Fibroblast of lung (primary cell): ENCODE measurements around the gene PFN1. TPM values are rescaled to one million over a fixed set of nuclear protein-coding genes. Genes with fewer than 3 reads are reported as not detected.

Source experiments
- DNase-seq, 2 donors: peaks; one replicate each; pipeline versions ENCODE4 v3.0.0 to v3.0.0-alpha.2; 2010; ENCODE audit warnings: low read depth in 2 of 2
- H2AFZ ChIP-seq: 2 replicates; pipeline ENCODE4 v1.5.1; 2012; ENCODE audit warnings: low read length, control low read depth, inconsistent platforms
- H3K27ac ChIP-seq: 2 replicates; pipeline ENCODE4 v1.5.1; 2011; ENCODE audit warnings: low read length, control low read depth; ENCODE audit not compliant: insufficient read depth
- H3K27me3 ChIP-seq: 2 replicates; pipeline ENCODE4 v1.5.1; 2011; ENCODE audit warnings: mild to moderate bottlenecking, low read length; ENCODE audit not compliant: control insufficient read depth, insufficient read depth
- H3K36me3 ChIP-seq: 2 replicates; pipeline ENCODE4 v1.5.1; 2011; ENCODE audit warnings: low read length; ENCODE audit not compliant: control insufficient read depth, insufficient read depth
- H3K4me1 ChIP-seq: 2 replicates; pipeline ENCODE4 v1.5.1; 2011; ENCODE audit warnings: low read length; ENCODE audit not compliant: control insufficient read depth, insufficient read depth; ENCODE audit errors: extremely low read depth
- H3K4me2 ChIP-seq: 2 replicates; pipeline ENCODE4 v1.5.1; 2011; ENCODE audit warnings: low read length, control low read depth; ENCODE audit not compliant: insufficient read depth; ENCODE audit errors: extremely low read depth
- H3K4me3 ChIP-seq, 4 experiments: fragments of 200-600 bp in 1 of 4; sonication (generic) in 1 of 4; replicated peaks in 1 of 4; 2 replicates each; pipeline ENCODE4 v1.5.1; 2011 to 2016; ENCODE audit warnings: low read length in 4 of 4, low read depth in 3 of 4, mild to moderate bottlenecking in 3 of 4, control low read depth in 2 of 4, inconsistent platforms in 1 of 4, mixed read lengths in 1 of 4; ENCODE audit not compliant: insufficient read depth in 1 of 4; ENCODE audit errors: control extremely low read depth in 1 of 4
- H3K79me2 ChIP-seq: 2 replicates; pipeline ENCODE4 v1.5.1; 2012; ENCODE audit warnings: mild to moderate bottlenecking, low read length, inconsistent platforms; ENCODE audit not compliant: control insufficient read depth, insufficient read depth
- H3K9ac ChIP-seq: 2 replicates; pipeline ENCODE4 v1.5.1; 2011; ENCODE audit warnings: mild to moderate bottlenecking, low read length, control low read depth; ENCODE audit not compliant: insufficient read depth
- H3K9me3 ChIP-seq: 2 replicates; pipeline ENCODE4 v1.5.1; 2012; ENCODE audit warnings: low read depth, low read length; ENCODE audit not compliant: control insufficient read depth, insufficient read depth
- H4K20me1 ChIP-seq: 2 replicates; pipeline ENCODE4 v1.5.1; 2011; ENCODE audit warnings: low read length; ENCODE audit not compliant: control insufficient read depth, insufficient read depth; ENCODE audit errors: extremely low read depth
- EZH2 ChIP-seq: IDR thresholded peaks from 2 replicates; pipeline ENCODE4 v1.5.1; 2012; ENCODE audit warnings: low read length, control low read depth, mild to moderate bottlenecking; ENCODE audit errors: missing control alignments
- polyA plus RNA-seq, 2 donors: library from polyadenylated mRNA; depleted of rRNA in 1 of 2; stranded (reverse) in 1 of 2; unstranded in 1 of 2; fragments of >200 nt; gene quantifications; 2 replicates each; pipeline ENCODE4 v1.2.1, GENCODE V29; 2011 to 2012; ENCODE audit warnings: missing spikeins in 1 of 2
- total RNA-seq: library from RNA; depleted of rRNA; stranded (reverse); fragments of >200 nt; gene quantifications from 2 replicates; pipeline ENCODE4 v1.2.1, GENCODE V29; 2014
- TF ChIP-seq, protein P1 (sequence below), 2 donors: IDR thresholded peaks in 1 of 2; conservative IDR thresholded peaks in 1 of 2; 1 replicate in 1 of 2; 2 replicates in 1 of 2; pipeline ENCODE4 v1.5.1; 2011 to 2012; ENCODE audit warnings: low read length in 2 of 2, control low read depth in 1 of 2, inconsistent platforms in 1 of 2, low read depth in 1 of 2, mild to moderate bottlenecking in 1 of 2

The PFN1 gene
- total and polyA plus RNA-seq, 2 donors (not counting 1 experiment from before 2014, with no cell fraction given), result 422 to 870 TPM

DNA sequence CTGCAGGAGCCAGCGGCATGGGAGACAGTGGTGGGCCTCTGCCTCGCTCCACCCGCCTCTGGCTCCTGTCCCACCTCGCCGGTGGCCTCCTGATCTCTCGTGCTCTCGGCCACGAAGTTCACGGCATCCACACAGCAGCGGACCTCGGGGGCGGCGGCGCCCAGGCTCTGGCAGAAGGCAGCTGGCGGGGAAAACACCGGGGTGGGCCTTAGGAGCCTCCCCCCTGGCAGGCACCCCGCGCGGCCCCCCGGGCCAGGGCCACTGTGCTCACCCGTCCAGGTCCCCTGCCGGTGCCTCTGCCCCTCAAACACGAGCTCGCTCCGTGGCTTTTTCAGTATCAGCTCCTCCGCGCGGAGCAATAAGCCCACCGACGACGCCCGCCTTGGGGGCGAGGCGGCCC lies 49.4 kb downstream of the PFN1 start:
- H3K36me3 ChIP-seq, result peaks cover 16% of the 10 kb centered on the region
- H3K4me3 ChIP-seq, result peak overlapping the region in 1 of 4 experiments; percentile 42
- H4K20me1 ChIP-seq, result no peaks in the 10 kb centered on the region
- H3K4me2 ChIP-seq, result no peak overlapping the region
- H3K27me3 ChIP-seq, result no peaks in the 10 kb centered on the region
- TF ChIP-seq EZH2, result no peak
- TF ChIP-seq, protein P1, sequence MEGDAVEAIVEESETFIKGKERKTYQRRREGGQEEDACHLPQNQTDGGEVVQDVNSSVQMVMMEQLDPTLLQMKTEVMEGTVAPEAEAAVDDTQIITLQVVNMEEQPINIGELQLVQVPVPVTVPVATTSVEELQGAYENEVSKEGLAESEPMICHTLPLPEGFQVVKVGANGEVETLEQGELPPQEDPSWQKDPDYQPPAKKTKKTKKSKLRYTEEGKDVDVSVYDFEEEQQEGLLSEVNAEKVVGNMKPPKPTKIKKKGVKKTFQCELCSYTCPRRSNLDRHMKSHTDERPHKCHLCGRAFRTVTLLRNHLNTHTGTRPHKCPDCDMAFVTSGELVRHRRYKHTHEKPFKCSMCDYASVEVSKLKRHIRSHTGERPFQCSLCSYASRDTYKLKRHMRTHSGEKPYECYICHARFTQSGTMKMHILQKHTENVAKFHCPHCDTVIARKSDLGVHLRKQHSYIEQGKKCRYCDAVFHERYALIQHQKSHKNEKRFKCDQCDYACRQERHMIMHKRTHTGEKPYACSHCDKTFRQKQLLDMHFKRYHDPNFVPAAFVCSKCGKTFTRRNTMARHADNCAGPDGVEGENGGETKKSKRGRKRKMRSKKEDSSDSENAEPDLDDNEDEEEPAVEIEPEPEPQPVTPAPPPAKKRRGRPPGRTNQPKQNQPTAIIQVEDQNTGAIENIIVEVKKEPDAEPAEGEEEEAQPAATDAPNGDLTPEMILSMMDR (conservative IDR thresholded peaks at IDR 0.05 in 1 of 2, IDR thresholded peaks at IDR 0.05 in 1 of 2; ENCODE audit: low read depth in 1 of 2, low read length in 2 of 2), result no peak
- H3K27ac ChIP-seq, result no peak overlapping the region
- no peak overlapping the region for H2AFZ ChIP-seq
- H3K4me1 ChIP-seq, result peaks cover 4% of the 10 kb centered on the region
- no peak overlapping the region for H3K9ac ChIP-seq
- no peaks in the 10 kb centered on the region for H3K79me2 ChIP-seq
- no peaks in the 10 kb centered on the region for H3K9me3 ChIP-seq
- no peak for DNase-seq

DNA sequence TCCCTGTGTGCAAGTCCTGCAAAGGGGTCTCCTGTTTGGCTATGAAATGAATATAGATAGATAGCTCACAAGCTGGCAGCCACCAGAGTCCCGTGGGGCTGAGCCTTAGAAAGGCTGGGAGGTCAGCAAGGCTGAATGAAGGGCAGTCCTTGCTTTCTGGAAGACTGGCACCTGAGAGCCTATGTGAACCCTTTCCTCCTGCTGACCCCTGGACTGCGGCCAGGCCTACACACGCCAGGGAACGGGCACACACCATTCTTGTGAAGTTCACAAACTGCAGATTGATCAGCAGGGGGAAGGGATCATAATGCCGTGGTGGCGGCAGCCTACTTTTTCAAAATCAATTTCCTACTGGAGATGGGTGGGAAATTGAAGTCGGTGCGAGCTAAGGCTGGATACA lies 50.0 kb downstream of the PFN1 start:
- TF ChIP-seq EZH2, result no peak
- TF ChIP-seq, protein P1 (conservative IDR thresholded peaks at IDR 0.05 in 1 of 2, IDR thresholded peaks at IDR 0.05 in 1 of 2; ENCODE audit: low read depth in 1 of 2, low read length in 2 of 2), result no peak
- no peak overlapping the region for H3K4me3 ChIP-seq
- no peak overlapping the region for H3K9ac ChIP-seq
- no peak overlapping the region for H3K27ac ChIP-seq
- H4K20me1 ChIP-seq, result no peaks in the 10 kb centered on the region
- H3K27me3 ChIP-seq, result no peaks in the 10 kb centered on the region
- H3K79me2 ChIP-seq, result no peaks in the 10 kb centered on the region
- peaks cover 16% of the 10 kb centered on the region for H3K36me3 ChIP-seq
- H3K4me2 ChIP-seq, result no peak overlapping the region
- no peaks in the 10 kb centered on the region for H3K9me3 ChIP-seq
- no peak overlapping the region for H2AFZ ChIP-seq
- H3K4me1 ChIP-seq, result peaks cover 4% of the 10 kb centered on the region
- no peak for DNase-seq

DNA sequence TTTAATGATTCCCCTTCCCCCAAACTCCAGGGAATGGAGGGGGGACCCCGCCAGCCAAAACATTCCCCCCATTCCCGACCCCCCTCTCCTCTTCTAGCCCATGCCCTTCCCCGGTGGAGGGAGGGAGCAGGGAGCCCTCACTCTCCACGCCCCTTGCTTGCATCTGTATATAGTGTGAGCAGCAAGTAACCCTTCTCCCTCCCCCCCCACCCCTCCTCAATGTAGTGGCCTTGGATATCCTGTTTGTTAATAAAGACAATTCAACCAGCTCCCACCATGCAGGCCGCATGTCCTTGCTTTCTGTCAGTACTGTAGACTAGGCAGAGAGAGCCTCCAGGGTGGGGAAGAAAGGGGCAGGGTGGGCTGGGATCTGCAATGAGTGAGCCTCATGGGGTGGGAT lies 50.5 kb downstream of the PFN1 start:
- peaks cover 2% of the 10 kb centered on the region for H3K4me1 ChIP-seq
- no peak overlapping the region for H2AFZ ChIP-seq
- H3K4me2 ChIP-seq, result no peak overlapping the region
- no peaks in the 10 kb centered on the region for H3K27me3 ChIP-seq
- H3K79me2 ChIP-seq, result no peaks in the 10 kb centered on the region
- H3K27ac ChIP-seq, result no peak overlapping the region
- DNase-seq, result no peak
- no peaks in the 10 kb centered on the region for H4K20me1 ChIP-seq
- no peak for TF ChIP-seq EZH2
- TF ChIP-seq, protein P1 (conservative IDR thresholded peaks at IDR 0.05 in 1 of 2, IDR thresholded peaks at IDR 0.05 in 1 of 2; ENCODE audit: low read depth in 1 of 2, low read length in 2 of 2), result no peak
- no peak overlapping the region for H3K9ac ChIP-seq
- H3K4me3 ChIP-seq, result no peak overlapping the region
- peaks cover 16% of the 10 kb centered on the region for H3K36me3 ChIP-seq
- no peaks in the 10 kb centered on the region for H3K9me3 ChIP-seq
